H9 (cell line): ENCODE measurements around the gene PAX9. TPM values are rescaled to one million over a fixed set of nuclear protein-coding genes. Genes with fewer than 3 reads are reported as not detected.

Experiments used
- DNase-seq: peaks from one replicate; pipeline ENCODE4 v3.0.0-alpha.2; 2017
- H2AFZ ChIP-seq: one replicate; pipeline ENCODE4 v1.6.1; 2013; ENCODE audit warnings: mild to moderate bottlenecking, low read length, control low read depth, moderate library complexity
- H2AK5ac ChIP-seq: 2 replicates; pipeline ENCODE4 v1.6.1; 2013; ENCODE audit warnings: low read length, control low read depth, mixed read lengths; ENCODE audit not compliant: insufficient read length
- H2BK120ac ChIP-seq: one replicate; pipeline ENCODE4 v1.6.1; 2013; ENCODE audit warnings: low read depth, mild to moderate bottlenecking, low read length, control low read depth, inconsistent platforms; ENCODE audit not compliant: poor library complexity, severe bottlenecking
- H2BK12ac ChIP-seq: 2 replicates; pipeline ENCODE4 v1.6.1; 2013; ENCODE audit warnings: low read length, control low read depth, mixed read lengths, low read depth; ENCODE audit not compliant: insufficient read length
- H2BK15ac ChIP-seq: 2 replicates; pipeline ENCODE4 v1.6.1; 2013; ENCODE audit warnings: low read depth, low read length, control low read depth
- H2BK20ac ChIP-seq: one replicate; pipeline ENCODE4 v1.6.1; 2013; ENCODE audit warnings: low read depth, mild to moderate bottlenecking, low read length, control low read depth, inconsistent platforms; ENCODE audit not compliant: poor library complexity, severe bottlenecking
- H2BK5ac ChIP-seq: 2 replicates; pipeline ENCODE4 v1.6.1; 2013; ENCODE audit warnings: low read length, control low read depth, mixed read lengths; ENCODE audit not compliant: insufficient read length
- H3K14ac ChIP-seq: 2 replicates; pipeline ENCODE4 v1.6.1; 2013; ENCODE audit warnings: low read length, control low read depth; ENCODE audit not compliant: insufficient read depth
- H3K18ac ChIP-seq: 2 replicates; pipeline ENCODE4 v1.6.1; 2013; ENCODE audit warnings: low read depth, mild to moderate bottlenecking, mixed read lengths, low read length, control low read depth; ENCODE audit not compliant: insufficient read length
- H3K23ac ChIP-seq: 2 replicates; pipeline ENCODE4 v1.6.1; 2013; ENCODE audit warnings: low read length, control low read depth, mixed read lengths, low read depth; ENCODE audit not compliant: insufficient read length
- H3K23me2 ChIP-seq: 2 replicates; pipeline ENCODE4 v1.6.1; 2013; ENCODE audit warnings: low read depth, mild to moderate bottlenecking, mixed read lengths, low read length, control low read depth; ENCODE audit not compliant: insufficient read length, poor library complexity, severe bottlenecking
- H3K27ac ChIP-seq: 2 replicates; pipeline ENCODE4 v1.5.1; 2013; ENCODE audit warnings: low read length, control low read depth, mixed read lengths, low read depth; ENCODE audit not compliant: insufficient read length
- H3K27me3 ChIP-seq: 2 replicates; pipeline ENCODE4 v1.6.1; 2013; ENCODE audit warnings: low read length, control low read depth, inconsistent platforms; ENCODE audit not compliant: insufficient read depth
- H3K4ac ChIP-seq: 2 replicates; pipeline ENCODE4 v1.6.1; 2013; ENCODE audit warnings: low read depth, mild to moderate bottlenecking, control low read depth, inconsistent platforms, low read length, moderate library complexity
- H3K4me1 ChIP-seq: 2 replicates; pipeline ENCODE4 v1.6.1; 2013; ENCODE audit warnings: low read length, control low read depth, inconsistent platforms; ENCODE audit not compliant: insufficient read depth
- H3K4me2 ChIP-seq: 2 replicates; pipeline ENCODE4 v1.6.1; 2013; ENCODE audit warnings: low read length, control low read depth, mixed read lengths; ENCODE audit not compliant: insufficient read length, insufficient read depth
- H3K56ac ChIP-seq: 2 replicates; pipeline ENCODE4 v1.6.1; 2013; ENCODE audit warnings: low read depth, mild to moderate bottlenecking, mixed read lengths, low read length, control low read depth; ENCODE audit not compliant: insufficient read length
- H3K79me1 ChIP-seq: 2 replicates; pipeline ENCODE4 v1.6.1; 2013; ENCODE audit warnings: low read depth, mild to moderate bottlenecking, moderate library complexity, low read length, control low read depth, inconsistent platforms; ENCODE audit not compliant: insufficient read depth, poor library complexity, severe bottlenecking
- H3K79me2 ChIP-seq: 2 replicates; pipeline ENCODE4 v1.6.1; 2013; ENCODE audit warnings: low read length, control low read depth, inconsistent platforms; ENCODE audit not compliant: insufficient read depth
- H3K9ac ChIP-seq: 2 replicates; pipeline ENCODE4 v1.6.1; 2013; ENCODE audit warnings: low read length, control low read depth, mixed read lengths; ENCODE audit not compliant: insufficient read length; ENCODE audit errors: extremely low read depth
- H3K9me3 ChIP-seq: one replicate; pipeline ENCODE4 v1.6.1; 2013; ENCODE audit warnings: low read depth, low read length, inconsistent platforms; ENCODE audit not compliant: control insufficient read depth
- H3T11ph ChIP-seq: one replicate; pipeline ENCODE4 v1.6.1; 2013; ENCODE audit warnings: mild to moderate bottlenecking, low read length, control low read depth, inconsistent platforms
- H4K20me1 ChIP-seq: one replicate; pipeline ENCODE4 v1.6.1; 2013; ENCODE audit not compliant: control insufficient read depth, insufficient read length, insufficient read depth
- H4K5ac ChIP-seq: 2 replicates; pipeline ENCODE4 v1.6.1; 2013; ENCODE audit warnings: low read depth, mild to moderate bottlenecking, mixed read lengths, low read length, control low read depth; ENCODE audit not compliant: insufficient read length
- H4K8ac ChIP-seq: replicated peaks from 2 replicates; pipeline ENCODE4 v1.6.1; 2013; ENCODE audit warnings: low read length, control low read depth, mixed read lengths, low read depth; ENCODE audit not compliant: insufficient read length
- H4K91ac ChIP-seq: 2 replicates; pipeline ENCODE4 v1.6.1; 2013; ENCODE audit warnings: low read depth, mild to moderate bottlenecking, moderate library complexity, mixed read lengths, low read length, control low read depth; ENCODE audit not compliant: insufficient read length
- H3K27ac Mint-ChIP-seq, 3 experiments: 2 replicates in 2 of 3; 3 replicates in 1 of 3; pipeline ENCODE4 v1.8.0; 2020 to 2021; ENCODE audit warnings: mixed read lengths in 3 of 3, mild to moderate bottlenecking in 1 of 3, moderate library complexity in 1 of 3
- H3K27me3 Mint-ChIP-seq: 2 replicates; pipeline ENCODE4 v1.8.0; 2021; ENCODE audit warnings: low read depth, mild to moderate bottlenecking, moderate library complexity, mixed read lengths
- H3K36me3 Mint-ChIP-seq, 3 experiments: 2 replicates in 2 of 3; 3 replicates in 1 of 3; pipeline ENCODE4 v1.8.0; 2020 to 2021; ENCODE audit warnings: low read depth in 3 of 3, mixed read lengths in 3 of 3; ENCODE audit not compliant: insufficient read depth in 1 of 3
- H3K4me1 Mint-ChIP-seq, 2 experiments: 2 replicates each; pipeline ENCODE4 v1.8.0; 2020; ENCODE audit warnings: mixed read lengths in 2 of 2
- H3K4me3 Mint-ChIP-seq, 2 experiments: 2 replicates in 1 of 2; 3 replicates in 1 of 2; pipeline ENCODE4 v1.8.0; 2020 to 2021; ENCODE audit warnings: mild to moderate bottlenecking in 2 of 2, mixed read lengths in 2 of 2, moderate library complexity in 1 of 2
- H3K9me3 Mint-ChIP-seq, 2 experiments: 2 replicates in 1 of 2; 3 replicates in 1 of 2; pipeline ENCODE4 v1.8.0; 2020; ENCODE audit warnings: mild to moderate bottlenecking in 2 of 2, mixed read lengths in 2 of 2, moderate library complexity in 1 of 2
- CTCF ChIP-seq: fragments of 200-600 bp; sonication (generic); conservative IDR thresholded peaks from 3 replicates; pipeline ENCODE4 v1.8.0; 2021; ENCODE audit warnings: antibody characterized with exemption, mild to moderate bottlenecking
- WGBS: extraction: QIAGEN DNeasy Blood & Tissue Kit; methylation state at CpG from one replicate; pipeline ENCODE4 v1.1.7; 2013; ENCODE audit warnings: missing lambda C conversion rate, low lambda C conversion rate, mixed read lengths; ENCODE audit not compliant: insufficient read length; ENCODE audit errors: extremely low coverage; 5-methylcytosine and 5-hydroxymethylcytosine counted together
- total RNA-seq: library from RNA; stranded (reverse); gene quantifications from 2 replicates; pipeline ENCODE4 v1.2.1, GENCODE V29; 2021

The PAX9 gene
- total RNA-seq, 1 experiment from 2014 or later, result not detected

DNA sequence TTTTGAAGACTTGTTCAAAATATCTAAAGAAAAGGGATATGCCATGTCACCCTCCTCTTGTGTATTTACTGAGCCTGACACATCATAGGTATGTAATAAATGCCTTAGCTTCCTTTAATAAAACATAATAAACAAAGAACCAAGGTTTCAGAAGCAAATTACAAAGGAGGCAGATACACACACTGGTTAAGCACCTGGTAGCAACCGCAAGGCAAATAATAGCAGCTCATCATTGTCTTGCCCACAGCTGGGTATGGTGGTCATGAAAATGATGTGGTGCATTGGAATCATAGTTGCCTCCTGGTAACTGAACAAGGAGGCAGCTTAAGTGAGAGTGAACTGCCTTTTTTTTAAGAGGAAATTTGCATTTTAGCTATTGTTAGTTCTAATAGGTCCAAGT lies 39.0 kb downstream of the PAX9 start:
- no peak overlapping the region for H2BK120ac ChIP-seq
- H3K4ac ChIP-seq, result no peak overlapping the region
- no peak overlapping the region for H4K8ac ChIP-seq
- no peak overlapping the region for H2BK5ac ChIP-seq
- H3K56ac ChIP-seq, result no peak overlapping the region
- H3K27me3 ChIP-seq, result no peaks in the 10 kb centered on the region
- Mint-ChIP-seq H3K36me3 (peaks cover 0 to 14% (median 3%) of the 10 kb centered on the region in 3 experiments; a peak in 4 of 7 replicates), H3K4me1 (peaks cover 3 to 5% of the 10 kb centered on the region in 2 experiments), H3K27ac (no peak overlapping the region), H3K27me3 (peaks cover 13% of the 10 kb centered on the region), H3K9me3 (peaks cover 22 to 24% of the 10 kb centered on the region in 2 experiments), H3K4me3 (no peak overlapping the region)
- WGBS, result no CpG with 5 or more reads among the region's 1 CpG
- no peak overlapping the region for H3K18ac ChIP-seq
- no peak overlapping the region for H3K4me2 ChIP-seq
- H3K79me1 ChIP-seq, result no peaks in the 10 kb centered on the region
- no peak overlapping the region for H2AK5ac ChIP-seq
- H3K23ac ChIP-seq, result no peak overlapping the region
- H4K5ac ChIP-seq, result no peak overlapping the region
- no peak for DNase-seq
- no peak for TF ChIP-seq CTCF
- H2AFZ ChIP-seq, result no peak overlapping the region
- no peak overlapping the region for H3K27ac ChIP-seq
- H3K23me2 ChIP-seq, result no peaks in the 10 kb centered on the region
- H3K9me3 ChIP-seq, result no peaks in the 10 kb centered on the region
- H3K79me2 ChIP-seq, result no peaks in the 10 kb centered on the region
- H3T11ph ChIP-seq, result no peak overlapping the region
- no peak overlapping the region for H2BK12ac ChIP-seq
- no peak overlapping the region for H2BK15ac ChIP-seq
- no peak overlapping the region for H2BK20ac ChIP-seq
- no peak overlapping the region for H3K14ac ChIP-seq
- H4K91ac ChIP-seq, result no peak overlapping the region
- no peak overlapping the region for H3K9ac ChIP-seq
- H3K4me1 ChIP-seq, result no peaks in the 10 kb centered on the region; the same call in 1 of the 2 replicates
- no peaks in the 10 kb centered on the region for H4K20me1 ChIP-seq
